Tongue (tissue), 2 donors: ENCODE results near the gene SLC2A5. TPM values are rescaled to one million over a fixed set of nuclear protein-coding genes. Genes with fewer than 3 reads are reported as not detected.
"Not testable (repeated sequence)": the region's sequence is repeated elsewhere in the genome, so short reads cannot be mapped to it uniquely, and the experiment has no call there.

ENCODE experiments used
- DNase-seq: peaks from one replicate; pipeline ENCODE4 v3.0.0-alpha.2; 2015
- total RNA-seq: library from RNA; depleted of rRNA; stranded (reverse); fragments of >200 nt; gene quantifications from one replicate; pipeline ENCODE4 v1.2.3, GENCODE V29; 2014

SLC2A5 gene
- 15.9 TPM for total RNA-seq

- peak; percentile 49 for DNase-seq
These were observed at the start of gene SLC2A5 for GRCh38 chr1:9069326-9070100. Gene SLC2A5, minus strand, starts transcription at chr1:9069635. Its CDS starts 99 bp downstream, at chr1:9069536.

- no peak for DNase-seq
These were observed 48.8 kb upstream of the SLC2A5 start for GRCh38 chr1:9118186-9118585.

GRCh38 chr1:9115351-9116205 is 46.1 kb upstream of the SLC2A5 start:
- DNase-seq = no peak

- DNase-seq = no peak
These were observed 43.8 kb upstream of the SLC2A5 start for GRCh38 chr1:9112961-9113880.

- no peak for DNase-seq
These were observed 42.5 kb upstream of the SLC2A5 start for GRCh38 chr1:9111957-9112356.

GRCh38 chr1:9111357-9111691 is 41.9 kb upstream of the SLC2A5 start:
- no peak for DNase-seq

GRCh38 chr1:9110669-9111356 is 41.4 kb upstream of the SLC2A5 start:
- peak; percentile 92 for DNase-seq

GRCh38 chr1:9108056-9108665 is 38.7 kb upstream of the SLC2A5 start:
- no peak for DNase-seq

GRCh38 chr1:9107136-9107535 is 37.7 kb upstream of the SLC2A5 start:
- DNase-seq = no peak

GRCh38 chr1:9106286-9106685 is 36.9 kb upstream of the SLC2A5 start:
- no peak for DNase-seq

GRCh38 chr1:9105336-9105867 is 36.0 kb upstream of the SLC2A5 start:
- DNase-seq = no peak

- DNase-seq = peak; percentile 72
These were observed 32.2 kb upstream of the SLC2A5 start for GRCh38 chr1:9101510-9102146.

- no peak for DNase-seq
These were observed 31.1 kb upstream of the SLC2A5 start for GRCh38 chr1:9100471-9101043.

- DNase-seq = no peak
These were observed 30.1 kb upstream of the SLC2A5 start for GRCh38 chr1:9099555-9099954.

GRCh38 chr1:9097947-9098705 is 28.7 kb upstream of the SLC2A5 start:
- DNase-seq = no peak

GRCh38 chr1:9095818-9096217 is 26.4 kb upstream of the SLC2A5 start:
- no peak for DNase-seq

- DNase-seq = not testable (repeated sequence)
These were observed 24.7 kb upstream of the SLC2A5 start for GRCh38 chr1:9093996-9094595.

- DNase-seq = no peak
These were observed 24.1 kb upstream of the SLC2A5 start for GRCh38 chr1:9093581-9093980.

GRCh38 chr1:9093091-9093490 is 23.7 kb upstream of the SLC2A5 start:
- DNase-seq = no peak
